Mesenchymal stem cell (in vitro differentiated cells and primary cell): ENCODE measurements around the gene CUEDC1.

Experiments
- DNase-seq: peaks from one replicate; pipeline ENCODE4 v3.0.0-alpha.2; 2013
- H2AFZ ChIP-seq: one replicate; pipeline ENCODE4 v1.6.1; 2013; ENCODE audit warnings: low read depth, mild to moderate bottlenecking, control low read depth, inconsistent platforms, low read length, moderate library complexity
- H2AK5ac ChIP-seq: 2 replicates; pipeline ENCODE4 v1.6.1; 2013; ENCODE audit warnings: low read length, moderate library complexity, mild to moderate bottlenecking, inconsistent platforms; ENCODE audit not compliant: severe bottlenecking
- H2BK120ac ChIP-seq: one replicate; pipeline ENCODE4 v1.6.1; 2013; ENCODE audit warnings: low read depth, mild to moderate bottlenecking, inconsistent platforms, low read length, moderate library complexity
- H2BK12ac ChIP-seq, 2 experiments: one replicate each; pipeline ENCODE4 v1.6.1; 2013; ENCODE audit warnings: inconsistent platforms in 2 of 2, low read length in 2 of 2, mild to moderate bottlenecking in 2 of 2, moderate library complexity in 2 of 2, control low read depth in 1 of 2
- H2BK15ac ChIP-seq: one replicate; pipeline ENCODE4 v1.6.1; 2013; ENCODE audit warnings: mild to moderate bottlenecking, low read depth, inconsistent platforms; ENCODE audit not compliant: poor library complexity, severe bottlenecking
- H2BK5ac ChIP-seq: 2 replicates; pipeline ENCODE4 v1.6.1; 2013; ENCODE audit warnings: low read depth, mild to moderate bottlenecking, low read length, control low read depth, inconsistent platforms; ENCODE audit not compliant: poor library complexity, severe bottlenecking
- H3K14ac ChIP-seq, 2 experiments: one replicate each; pipeline ENCODE4 v1.6.1; 2013; ENCODE audit warnings: inconsistent platforms in 2 of 2, low read length in 2 of 2, control low read depth in 1 of 2, mild to moderate bottlenecking in 1 of 2, moderate library complexity in 1 of 2
- H3K18ac ChIP-seq, 2 experiments: one replicate each; pipeline ENCODE4 v1.6.1; 2013; ENCODE audit warnings: inconsistent platforms in 2 of 2, low read length in 2 of 2, control low read depth in 1 of 2, low read depth in 1 of 2, mild to moderate bottlenecking in 1 of 2
- H3K23ac ChIP-seq, 2 experiments: one replicate each; pipeline ENCODE4 v1.6.1; 2013; ENCODE audit warnings: inconsistent platforms in 2 of 2, low read length in 2 of 2, mild to moderate bottlenecking in 2 of 2, moderate library complexity in 2 of 2, control low read depth in 1 of 2
- H3K27ac ChIP-seq: 2 replicates; pipeline ENCODE4 v1.5.1; 2013; ENCODE audit warnings: mild to moderate bottlenecking, moderate library complexity, low read length, control low read depth, inconsistent platforms; ENCODE audit not compliant: poor library complexity, severe bottlenecking
- H3K27me3 ChIP-seq, 2 experiments: 2 replicates each; pipeline versions ENCODE4 v1.6.1 to v1.7.0; 2013; ENCODE audit warnings: low read length in 2 of 2, mild to moderate bottlenecking in 2 of 2, moderate library complexity in 2 of 2, control low read depth in 1 of 2, inconsistent platforms in 1 of 2; ENCODE audit not compliant: control insufficient read depth in 1 of 2, insufficient read depth in 1 of 2
- H3K36me3 ChIP-seq, 2 experiments: 2 replicates each; pipeline versions ENCODE4 v1.6.1 to v1.7.0; 2013; ENCODE audit warnings: low read length in 2 of 2, control low read depth in 1 of 2, inconsistent platforms in 1 of 2, low read depth in 1 of 2, mild to moderate bottlenecking in 1 of 2; ENCODE audit not compliant: insufficient read depth in 2 of 2, control insufficient read depth in 1 of 2
- H3K4ac ChIP-seq, 2 experiments: one replicate each; pipeline ENCODE4 v1.6.1; 2013; ENCODE audit warnings: inconsistent platforms in 2 of 2, low read length in 2 of 2, mild to moderate bottlenecking in 2 of 2, moderate library complexity in 2 of 2, control low read depth in 1 of 2, low read depth in 1 of 2
- H3K4me1 ChIP-seq: 2 replicates; pipeline ENCODE4 v1.6.1; 2013; ENCODE audit warnings: low read depth, low read length, control low read depth; ENCODE audit not compliant: control insufficient read depth, insufficient read depth
- H3K4me2 ChIP-seq: 2 replicates; pipeline ENCODE4 v1.6.1; 2013; ENCODE audit warnings: low read length, mild to moderate bottlenecking, inconsistent platforms; ENCODE audit not compliant: poor library complexity, severe bottlenecking
- H3K4me3 ChIP-seq, 2 experiments: 2 replicates each; pipeline versions ENCODE4 v1.5.1 to v1.7.0; 2013; ENCODE audit warnings: low read length in 2 of 2, mild to moderate bottlenecking in 2 of 2, control low read depth in 1 of 2, low read depth in 1 of 2; ENCODE audit not compliant: insufficient read depth in 1 of 2
- H3K79me1 ChIP-seq: replicated peaks from 2 replicates; pipeline ENCODE4 v1.6.1; 2013; ENCODE audit warnings: mild to moderate bottlenecking, control low read depth, low read length, inconsistent platforms; ENCODE audit not compliant: poor library complexity, severe bottlenecking
- H3K9ac ChIP-seq: 2 replicates; pipeline ENCODE4 v1.7.0; 2013; ENCODE audit warnings: mild to moderate bottlenecking, low read length, moderate library complexity
- H3K9me3 ChIP-seq: 2 replicates; pipeline ENCODE4 v1.7.0; 2013; ENCODE audit warnings: mild to moderate bottlenecking, low read length; ENCODE audit not compliant: control insufficient read depth
- H4K8ac ChIP-seq: one replicate; pipeline ENCODE4 v1.6.1; 2013; ENCODE audit warnings: inconsistent platforms, mild to moderate bottlenecking, low read length, moderate library complexity
- H4K91ac ChIP-seq: one replicate; pipeline ENCODE4 v1.6.1; 2013; ENCODE audit warnings: mild to moderate bottlenecking, low read length, inconsistent platforms
- WGBS: methylation state at CpG from one replicate; pipeline ENCODE4 v1.1.7; 2013; ENCODE audit warnings: mixed read lengths; 5-methylcytosine and 5-hydroxymethylcytosine counted together

Gene CUEDC1

DNA sequence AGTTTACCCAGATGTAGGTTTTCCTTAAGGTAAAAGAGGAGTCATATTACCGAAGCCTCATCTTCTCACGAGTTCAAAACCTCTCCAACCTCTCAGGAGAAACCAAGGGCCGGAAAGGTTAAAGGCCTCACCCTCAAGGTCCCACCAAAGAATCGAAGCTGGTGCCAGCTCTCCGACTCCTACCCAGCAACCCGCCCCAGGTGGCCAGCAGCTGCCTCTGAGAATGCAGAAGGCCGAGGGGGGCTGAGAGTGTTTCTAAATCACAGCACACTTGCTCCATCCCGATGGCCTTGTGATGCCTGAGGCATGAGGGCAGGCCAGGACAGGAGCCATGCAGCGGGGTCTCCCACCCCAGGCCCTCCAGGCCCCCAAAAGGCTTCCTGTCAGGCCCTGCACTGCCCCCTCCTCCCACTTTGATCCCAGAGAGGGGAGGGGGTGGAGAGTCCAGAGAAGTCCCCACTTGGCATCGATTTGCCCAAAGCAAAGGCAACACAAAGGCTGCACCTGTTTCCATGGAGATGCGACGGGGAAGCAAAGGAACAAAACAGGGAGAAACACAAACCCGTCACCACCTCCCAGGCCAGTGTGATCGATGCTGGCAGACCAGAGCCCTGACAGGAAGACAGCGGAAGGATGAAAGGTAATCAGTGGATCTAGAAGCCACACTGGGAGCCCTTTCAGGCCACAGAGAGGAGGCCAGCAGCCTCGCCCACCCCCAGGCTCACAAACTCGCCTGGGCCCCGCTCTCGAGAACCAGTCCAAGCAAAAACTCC, 39.0 kb downstream of the CUEDC1 start:
- 75% methylated on average over 17 of the region's 19 CpGs for WGBS
- Histone ChIP-seq H3K36me3 (peaks cover 3 to 10% of the 10 kb centered on the region in 2 experiments), H2AK5ac (peak overlapping the region; percentile 70), H2BK15ac (no peak overlapping the region), H3K9me3 (no peaks in the 10 kb centered on the region), H3K18ac (no peak overlapping the region), H2AFZ (no peak overlapping the region), H3K4ac (peak overlapping the region in 1 of 2 experiments; percentile 35), H3K14ac (peak overlapping the region in 1 of 2 experiments; percentile 63), H3K27ac (no peak overlapping the region), H2BK12ac (peak overlapping the region in 1 of 2 experiments; percentile 38), H3K23ac (peak overlapping the region in 1 of 2 experiments; percentile 78), H4K91ac (no peak overlapping the region), H3K4me3 (no peak overlapping the region), H3K4me1 (peaks cover 35% of the 10 kb centered on the region), H2BK120ac (no peak overlapping the region), H3K27me3 (no peaks in the 10 kb centered on the region), H3K79me1 (peaks cover 52% of the 10 kb centered on the region), H3K9ac (peak overlapping the region; percentile 7), H3K4me2 (no peak overlapping the region), H2BK5ac (no peak overlapping the region), H4K8ac (no peak overlapping the region)
- no peak for DNase-seq

GRCh38 chr17:57915544-57915943, 39.7 kb downstream of the CUEDC1 start:
- no peak overlapping the region for H3K14ac ChIP-seq
- no peak overlapping the region for H3K4ac ChIP-seq
- no peak overlapping the region for H2BK120ac ChIP-seq
- H3K23ac ChIP-seq: no peak overlapping the region
- H2AFZ ChIP-seq: no peak overlapping the region
- no peak overlapping the region for H4K91ac ChIP-seq
- H3K18ac ChIP-seq: no peak overlapping the region
- peak overlapping the region; percentile 7 for H2AK5ac ChIP-seq
- peaks cover 0 to 10% of the 10 kb centered on the region in 2 experiments for H3K36me3 ChIP-seq
- H4K8ac ChIP-seq: no peak overlapping the region
- peaks cover 56% of the 10 kb centered on the region for H3K79me1 ChIP-seq
- no peak overlapping the region for H3K4me2 ChIP-seq
- H2BK12ac ChIP-seq: no peak overlapping the region
- no peak overlapping the region for H2BK15ac ChIP-seq
- H3K27me3 ChIP-seq: no peaks in the 10 kb centered on the region
- no peak overlapping the region for H3K4me3 ChIP-seq
- H3K27ac ChIP-seq: no peak overlapping the region
- DNase-seq: no peak
- WGBS: 62% methylated on average over 8 of the region's 9 CpGs
- peaks cover 33% of the 10 kb centered on the region for H3K4me1 ChIP-seq
- H3K9me3 ChIP-seq: no peaks in the 10 kb centered on the region
- H3K9ac ChIP-seq: peak overlapping the region; percentile 7
- no peak overlapping the region for H2BK5ac ChIP-seq

GRCh38 chr17:57914273-57915142, 40.7 kb downstream of the CUEDC1 start:
- Histone ChIP-seq H2AFZ (no peak overlapping the region), H3K27me3 (no peaks in the 10 kb centered on the region), H2BK12ac (no peak overlapping the region), H3K14ac (no peak overlapping the region), H2BK15ac (no peak overlapping the region), H2AK5ac (no peak overlapping the region), H2BK120ac (no peak overlapping the region), H4K91ac (no peak overlapping the region), H3K9ac (peak overlapping the region; percentile 26), H3K9me3 (no peaks in the 10 kb centered on the region), H3K4ac (no peak overlapping the region), H4K8ac (no peak overlapping the region), H3K4me1 (peaks cover 35% of the 10 kb centered on the region), H3K18ac (no peak overlapping the region), H3K4me2 (no peak overlapping the region), H3K4me3 (no peak overlapping the region), H3K36me3 (peaks cover 0 to 10% of the 10 kb centered on the region in 2 experiments), H3K27ac (no peak overlapping the region), H3K23ac (no peak overlapping the region), H3K79me1 (peaks cover 54% of the 10 kb centered on the region), H2BK5ac (no peak overlapping the region)
- whole genome bisulfite sequencing: 93% methylated on average over 4 of the region's 5 CpGs
- no peak for DNase-seq
